LNCaP clone FGC (cell line): ENCODE measurements around the gene AKNA.

ENCODE experiments used
- DNase-seq: peaks from one replicate; pipeline ENCODE4 v3.0.0-alpha.2; 2011; ENCODE audit warnings: low read depth
- H3K4me3 ChIP-seq: 2 replicates; pipeline ENCODE4 v1.5.1; 2011; ENCODE audit warnings: mild to moderate bottlenecking, low read depth, low read length, control low read depth
- TF ChIP-seq, protein P1 (sequence below): IDR thresholded peaks from 2 replicates; pipeline ENCODE4 v1.5.1; 2012; ENCODE audit warnings: mild to moderate bottlenecking; ENCODE audit not compliant: control insufficient read depth, insufficient read depth; ENCODE audit errors: extremely low read depth

The AKNA gene

DNA sequence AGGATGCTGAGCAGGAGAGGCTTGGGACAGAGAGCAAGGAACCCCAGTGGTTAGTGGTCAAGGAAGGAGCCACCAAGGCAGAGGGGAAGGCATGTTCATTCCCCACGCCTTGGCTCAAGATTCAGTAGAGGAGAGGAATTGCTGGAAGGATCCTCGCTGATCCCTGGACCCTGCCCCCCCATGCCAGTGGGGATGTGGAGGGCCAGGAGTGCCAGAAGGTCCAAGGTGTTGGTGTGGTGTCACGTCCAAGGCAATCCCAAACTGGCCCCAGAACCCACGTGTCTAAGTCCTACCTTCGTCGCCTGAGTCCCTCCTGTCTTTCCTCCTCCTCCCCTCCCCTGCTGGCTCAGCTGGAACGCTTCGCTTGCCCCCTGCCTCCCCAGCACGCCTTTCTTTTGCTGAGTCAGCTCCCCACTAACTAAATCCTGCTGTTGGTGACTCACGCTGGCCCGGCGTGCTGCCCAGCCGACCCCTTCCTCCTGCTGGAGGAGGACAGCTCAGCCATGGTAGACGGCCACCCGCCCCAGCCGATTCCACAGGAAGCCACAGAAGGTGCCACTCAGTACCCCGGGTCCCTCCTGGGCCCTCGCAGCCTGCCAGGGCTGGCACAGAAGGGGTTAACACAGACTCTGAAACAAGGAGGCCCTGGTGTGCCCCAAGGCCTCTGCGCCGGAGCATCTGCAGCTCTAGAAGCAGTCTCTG is 102.5 kb downstream of the AKNA start:
- TF ChIP-seq, protein P1, sequence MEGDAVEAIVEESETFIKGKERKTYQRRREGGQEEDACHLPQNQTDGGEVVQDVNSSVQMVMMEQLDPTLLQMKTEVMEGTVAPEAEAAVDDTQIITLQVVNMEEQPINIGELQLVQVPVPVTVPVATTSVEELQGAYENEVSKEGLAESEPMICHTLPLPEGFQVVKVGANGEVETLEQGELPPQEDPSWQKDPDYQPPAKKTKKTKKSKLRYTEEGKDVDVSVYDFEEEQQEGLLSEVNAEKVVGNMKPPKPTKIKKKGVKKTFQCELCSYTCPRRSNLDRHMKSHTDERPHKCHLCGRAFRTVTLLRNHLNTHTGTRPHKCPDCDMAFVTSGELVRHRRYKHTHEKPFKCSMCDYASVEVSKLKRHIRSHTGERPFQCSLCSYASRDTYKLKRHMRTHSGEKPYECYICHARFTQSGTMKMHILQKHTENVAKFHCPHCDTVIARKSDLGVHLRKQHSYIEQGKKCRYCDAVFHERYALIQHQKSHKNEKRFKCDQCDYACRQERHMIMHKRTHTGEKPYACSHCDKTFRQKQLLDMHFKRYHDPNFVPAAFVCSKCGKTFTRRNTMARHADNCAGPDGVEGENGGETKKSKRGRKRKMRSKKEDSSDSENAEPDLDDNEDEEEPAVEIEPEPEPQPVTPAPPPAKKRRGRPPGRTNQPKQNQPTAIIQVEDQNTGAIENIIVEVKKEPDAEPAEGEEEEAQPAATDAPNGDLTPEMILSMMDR: no peak
- no peak overlapping the region for H3K4me3 ChIP-seq
- no peak for DNase-seq

DNA sequence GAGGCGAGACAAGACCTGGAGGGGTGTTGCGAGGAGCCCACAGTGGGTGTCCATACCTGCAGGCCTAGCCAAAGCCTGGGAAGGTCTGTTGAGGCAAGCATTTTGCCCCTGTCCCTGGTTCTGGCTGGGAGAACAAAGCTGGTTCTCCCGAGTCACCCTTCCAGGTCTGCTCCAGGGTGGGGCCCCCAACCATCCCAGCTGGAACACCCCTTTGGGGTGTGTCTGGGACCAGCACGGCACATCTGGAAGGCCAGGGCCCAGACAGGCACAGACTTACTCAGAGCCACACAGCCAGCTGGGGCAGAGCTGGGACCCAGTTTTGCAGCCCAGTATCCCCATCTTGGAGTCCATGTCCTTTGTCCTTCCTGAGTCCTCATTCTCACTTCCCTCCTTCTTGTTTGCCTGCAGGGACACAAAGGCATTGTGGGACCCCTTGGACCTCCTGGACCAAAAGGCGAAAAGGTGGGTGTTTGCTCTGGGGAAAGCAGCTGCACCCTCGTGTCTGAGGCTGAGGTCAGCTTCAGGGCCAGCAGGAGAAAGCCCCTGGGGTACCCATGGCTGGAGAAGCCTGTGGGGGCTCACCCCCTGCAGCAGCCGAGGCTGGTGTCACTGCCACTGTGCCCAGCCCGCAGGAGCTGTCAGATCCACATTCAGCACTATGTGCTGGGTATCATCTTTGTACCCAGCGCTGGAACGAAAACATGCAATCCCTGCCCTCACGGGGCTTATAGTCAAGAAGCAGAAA is 103.3 kb downstream of the AKNA start:
- TF ChIP-seq, protein P1: no peak
- DNase-seq: no peak
- no peak overlapping the region for H3K4me3 ChIP-seq
